Measurements from ENCODE around the gene CNIH3. TPM values are rescaled to one million over a fixed set of nuclear protein-coding genes. Genes with fewer than 3 reads are reported as not detected.

Gene CNIH3
- total RNA-seq, 2 donors from 2014 or later, result 0.33 to 1.3 TPM

GRCh38 chr1:224760163-224760562, 144.0 kb downstream of the CNIH3 start:
- Histone ChIP-seq H3K36me3 (no peaks in the 10 kb centered on the region), H3K27ac (no peak overlapping the region), H3K4me3 (no peak overlapping the region), H3K27me3 (no peaks in the 10 kb centered on the region), H3K9me3 (peaks cover 0 to 13% of the 10 kb centered on the region in 2 donors), H3K4me1 (no peaks in the 10 kb centered on the region)
- DNase-seq (ENCODE audit: low spot score), result no peak
- TF ChIP-seq CTCF (IDR thresholded peaks at IDR 0.05), result no peak

- no peaks in the 10 kb centered on the region for H3K4me1 ChIP-seq
- no peak overlapping the region for H3K4me3 ChIP-seq
- no peak for DNase-seq (ENCODE audit: low spot score)
- no peak overlapping the region for H3K27ac ChIP-seq
- no peaks in the 10 kb centered on the region for H3K36me3 ChIP-seq
- TF ChIP-seq CTCF (IDR thresholded peaks at IDR 0.05), result no peak
- no peaks in the 10 kb centered on the region for H3K27me3 ChIP-seq
- peaks cover 0 to 13% of the 10 kb centered on the region in 2 donors for H3K9me3 ChIP-seq
Measured at GRCh38 chr1:224761245-224761644, 145.1 kb downstream of the CNIH3 start.

GRCh38 chr1:224762046-224762445, 145.9 kb downstream of the CNIH3 start:
- Histone ChIP-seq H3K27me3 (no peaks in the 10 kb centered on the region), H3K9me3 (peaks cover 0 to 13% of the 10 kb centered on the region in 2 donors), H3K36me3 (no peaks in the 10 kb centered on the region), H3K4me1 (no peaks in the 10 kb centered on the region), H3K4me3 (no peak overlapping the region), H3K27ac (no peak overlapping the region)
- TF ChIP-seq CTCF (IDR thresholded peaks at IDR 0.05), result no peak
- no peak for DNase-seq (ENCODE audit: low spot score)

GRCh38 chr1:224762701-224763100, 146.6 kb downstream of the CNIH3 start:
- DNase-seq (ENCODE audit: low spot score), result no peak
- Histone ChIP-seq H3K4me1 (no peaks in the 10 kb centered on the region), H3K36me3 (no peaks in the 10 kb centered on the region), H3K27me3 (no peaks in the 10 kb centered on the region), H3K4me3 (no peak overlapping the region), H3K9me3 (peaks cover 0 to 13% of the 10 kb centered on the region in 2 donors), H3K27ac (no peak overlapping the region)
- TF ChIP-seq CTCF (IDR thresholded peaks at IDR 0.05), result no peak

GRCh38 chr1:224763126-224763775, 147.1 kb downstream of the CNIH3 start:
- Histone ChIP-seq H3K4me3 (no peak overlapping the region), H3K9me3 (peaks cover 0 to 13% of the 10 kb centered on the region in 2 donors), H3K36me3 (no peaks in the 10 kb centered on the region), H3K4me1 (no peaks in the 10 kb centered on the region), H3K27ac (no peak overlapping the region), H3K27me3 (no peaks in the 10 kb centered on the region)
- no peak for DNase-seq (ENCODE audit: low spot score)
- no peak for TF ChIP-seq CTCF (IDR thresholded peaks at IDR 0.05)

GRCh38 chr1:224766266-224766665, 150.1 kb downstream of the CNIH3 start:
- no peak for TF ChIP-seq CTCF (IDR thresholded peaks at IDR 0.05)
- Histone ChIP-seq H3K27ac (no peak overlapping the region), H3K27me3 (no peaks in the 10 kb centered on the region), H3K9me3 (no peaks in the 10 kb centered on the region), H3K4me1 (peaks cover 0 to 9% of the 10 kb centered on the region in 2 donors), H3K36me3 (no peaks in the 10 kb centered on the region), H3K4me3 (no peak overlapping the region)
- no peak for DNase-seq (ENCODE audit: low spot score)
